GM21381 (cell line): Measurements from ENCODE around the gene AAR2.

Experiments used
- ATAC-seq: cut with Tn5 transposase; IDR thresholded peaks from one replicate; pipeline ENCODE4 v1.9.1; 2021; ENCODE audit warnings: mild to moderate bottlenecking, moderate library complexity; ENCODE audit not compliant: unreplicated experiment

Gene AAR2

GRCh38 chr20:36235892-36236785 is at the start of gene AAR2:
Gene AAR2, plus strand, starts transcription at chr20:36236478. Its CDS starts 3,391 bp downstream, at chr20:36239869.
- peak; percentile 75 for ATAC-seq

- ATAC-seq = no peak
Measured at GRCh38 chr20:36193977-36194712, 42.1 kb upstream of the AAR2 start.

- ATAC-seq = no peak
Measured at GRCh38 chr20:36196676-36197075, 39.6 kb upstream of the AAR2 start.

GRCh38 chr20:36197271-36197670 is 39.0 kb upstream of the AAR2 start:
- no peak for ATAC-seq

- ATAC-seq = no peak
Measured at GRCh38 chr20:36199345-36200257, 36.7 kb upstream of the AAR2 start.

GRCh38 chr20:36200451-36200850 is 35.8 kb upstream of the AAR2 start:
- no peak for ATAC-seq

- no peak for ATAC-seq
Measured at GRCh38 chr20:36201198-36201597, 35.1 kb upstream of the AAR2 start.

- ATAC-seq = no peak
Measured at GRCh38 chr20:36202891-36203338, 33.4 kb upstream of the AAR2 start.

- no peak for ATAC-seq
Measured at GRCh38 chr20:36203861-36204260, 32.4 kb upstream of the AAR2 start.

GRCh38 chr20:36205026-36205425 is 31.3 kb upstream of the AAR2 start:
- ATAC-seq = no peak

- ATAC-seq = no peak
Measured at GRCh38 chr20:36206068-36206467, 30.2 kb upstream of the AAR2 start.

GRCh38 chr20:36206641-36207040 is 29.6 kb upstream of the AAR2 start:
- no peak for ATAC-seq

- ATAC-seq = no peak
Measured at GRCh38 chr20:36207602-36208001, 28.7 kb upstream of the AAR2 start.

- no peak for ATAC-seq
Measured at GRCh38 chr20:36208257-36208656, 28.0 kb upstream of the AAR2 start.

GRCh38 chr20:36210436-36211021 is 25.7 kb upstream of the AAR2 start:
- no peak for ATAC-seq

GRCh38 chr20:36213362-36213761 is 22.9 kb upstream of the AAR2 start:
- no peak for ATAC-seq

- no peak for ATAC-seq
Measured at GRCh38 chr20:36214684-36215256, 21.5 kb upstream of the AAR2 start.

- ATAC-seq = no peak
Measured at GRCh38 chr20:36215778-36216177, 20.5 kb upstream of the AAR2 start.

- no peak for ATAC-seq
Measured at GRCh38 chr20:36216314-36217025, 19.8 kb upstream of the AAR2 start.

- no peak for ATAC-seq
Measured at GRCh38 chr20:36217226-36217625, 19.1 kb upstream of the AAR2 start.
